ENCODE data around the gene CD8B2. TPM values are rescaled to one million over a fixed set of nuclear protein-coding genes. Genes with fewer than 3 reads are reported as not detected.
"Not testable (repeated sequence)": the region's sequence is repeated elsewhere in the genome, so short reads cannot be mapped to it uniquely, and the experiment has no call there.

The CD8B2 gene
- total RNA-seq, result 0.73 TPM

- H3K9me3 ChIP-seq (ENCODE audit: low read depth, low read length); H3K27me3 ChIP-seq (ENCODE audit: insufficient read depth, low read length); H3K4me1 ChIP-seq (ENCODE audit: insufficient read depth, low read length); H3K4me3 ChIP-seq (ENCODE audit: low read length): not testable (repeated sequence)
Observed at GRCh38 chr2:106486551-106487385, at the start of gene CD8B2. CD8B2 (plus strand) TSS chr2:106487364; CDS start chr2:106487427, 63 bp downstream.

DNA sequence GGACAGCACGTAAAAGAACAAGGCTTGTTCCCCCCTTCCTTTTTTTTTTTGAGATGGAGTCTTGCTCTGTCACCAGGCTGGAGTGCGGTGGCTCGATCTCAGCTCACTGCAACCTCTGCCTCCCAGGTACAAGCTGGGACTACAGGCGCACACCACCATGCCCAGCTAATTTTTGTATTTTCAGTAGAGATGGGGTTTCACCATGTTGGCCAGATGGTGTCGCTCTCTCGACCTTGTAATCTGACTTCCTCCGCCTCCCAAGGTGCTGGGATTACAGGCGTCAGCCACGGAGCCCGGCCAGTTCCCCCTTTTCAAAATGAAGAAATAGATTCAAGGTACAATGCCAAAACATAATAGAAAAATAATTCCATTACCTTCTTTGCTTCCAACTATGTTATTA is 25.3 kb upstream of the CD8B2 start:
- H3K4me3 ChIP-seq (ENCODE audit: low read length); H3K27me3 ChIP-seq (ENCODE audit: insufficient read depth, low read length); H3K9me3 ChIP-seq (ENCODE audit: low read depth, low read length): not testable (repeated sequence)

DNA sequence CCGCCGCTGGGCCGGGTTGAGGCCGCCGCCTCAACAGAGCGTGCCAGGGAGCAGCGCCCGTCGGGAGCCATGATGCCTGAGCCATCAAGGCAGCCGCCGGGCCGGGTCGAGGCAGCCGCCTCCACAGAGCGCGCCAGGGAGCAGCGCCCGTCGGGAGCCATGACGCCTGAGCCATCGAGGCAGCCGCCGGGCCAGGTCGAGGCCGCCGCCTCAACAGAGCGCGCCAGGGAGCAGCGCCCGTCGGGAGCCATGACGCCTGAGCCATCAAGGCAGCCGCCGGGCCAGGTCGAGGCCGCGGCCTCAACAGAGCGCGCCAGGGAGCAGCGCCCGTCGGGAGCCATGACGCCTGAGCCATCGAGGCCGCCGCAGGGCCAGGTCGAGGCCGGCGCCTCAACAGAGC is 19.6 kb upstream of the CD8B2 start:
- H3K4me1 ChIP-seq (ENCODE audit: insufficient read depth, low read length); H3K9me3 ChIP-seq (ENCODE audit: low read depth, low read length); H3K27me3 ChIP-seq (ENCODE audit: insufficient read depth, low read length): not testable (repeated sequence)

More for the DNA sequence above, 25.3 kb upstream of the CD8B2 start:
- not testable (repeated sequence) for H3K4me1 ChIP-seq (ENCODE audit: insufficient read depth, low read length)

DNA sequence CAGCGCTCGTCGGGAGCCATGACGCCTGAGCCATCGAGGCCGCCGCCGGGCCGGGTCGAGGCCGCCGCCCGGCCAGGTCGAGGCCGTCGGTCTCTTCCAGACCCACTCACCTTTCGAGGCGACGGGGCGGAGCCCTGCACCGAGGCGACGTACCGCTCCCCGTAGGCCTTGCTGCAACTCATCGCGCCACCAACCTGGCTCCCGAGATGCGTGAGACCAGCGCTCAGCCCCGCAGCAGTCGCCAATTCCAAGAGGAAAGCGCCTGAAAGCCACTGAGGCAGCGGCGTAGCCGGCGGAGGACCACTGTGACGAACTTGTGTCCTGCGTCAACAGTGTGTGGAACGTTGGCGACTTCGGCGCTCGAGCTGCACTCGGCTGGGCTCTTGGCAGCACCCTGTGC is 19.1 kb upstream of the CD8B2 start, which contains the start of gene RGPD3:
Gene RGPD3, minus strand, starts transcription at position 307 of the 400 bp plus-strand sequence. Its CDS starts 125 bp downstream, at position 182.
- not testable (repeated sequence) for H3K9me3 ChIP-seq (ENCODE audit: low read depth, low read length); H3K4me3 ChIP-seq (ENCODE audit: low read length); H3K4me1 ChIP-seq (ENCODE audit: insufficient read depth, low read length); H3K27me3 ChIP-seq (ENCODE audit: insufficient read depth, low read length)

More for the DNA sequence above, 19.6 kb upstream of the CD8B2 start:
- not testable (repeated sequence) for H3K4me3 ChIP-seq (ENCODE audit: low read length)

DNA sequence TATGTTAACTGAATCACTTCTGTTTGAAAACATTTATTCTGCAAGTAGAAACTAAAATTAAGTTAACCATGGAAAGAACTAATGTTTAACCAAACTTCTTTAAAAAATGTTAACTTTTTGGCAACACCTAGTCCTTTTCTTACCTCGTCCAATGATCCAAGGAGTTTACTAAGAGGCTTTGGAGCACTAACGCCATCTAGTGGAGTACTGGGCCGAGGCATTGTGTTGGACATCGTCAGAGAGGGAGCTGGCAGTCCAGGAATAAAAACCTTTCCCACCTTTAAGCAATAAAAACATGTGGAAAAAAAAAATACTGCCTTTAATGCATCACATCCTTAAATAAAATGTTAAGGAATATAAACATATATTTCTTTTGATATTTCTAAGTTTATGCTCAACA is 16.5 kb upstream of the CD8B2 start:
- not testable (repeated sequence) for H3K27me3 ChIP-seq (ENCODE audit: insufficient read depth, low read length); H3K9me3 ChIP-seq (ENCODE audit: low read depth, low read length); H3K4me1 ChIP-seq (ENCODE audit: insufficient read depth, low read length); H3K4me3 ChIP-seq (ENCODE audit: low read length)

DNA sequence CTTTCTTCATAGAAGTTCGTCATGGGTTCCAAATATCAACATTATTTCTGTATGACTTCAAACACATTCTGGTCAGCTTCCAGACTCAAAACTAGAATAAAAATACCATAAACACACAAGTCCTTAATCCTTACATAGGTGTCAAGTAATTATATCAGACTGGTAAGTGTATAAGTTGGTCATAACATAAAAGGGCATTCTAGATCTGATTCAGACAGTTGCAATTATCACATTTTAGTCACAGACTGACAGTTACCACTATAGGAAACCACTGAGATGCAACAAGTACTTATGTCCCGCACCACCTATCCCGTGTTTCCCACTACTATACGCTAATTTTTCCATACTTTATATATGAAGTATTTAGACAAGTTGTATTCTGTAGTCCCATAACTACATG is 9.5 kb upstream of the CD8B2 start:
- not testable (repeated sequence) for H3K4me3 ChIP-seq (ENCODE audit: low read length); H3K27me3 ChIP-seq (ENCODE audit: insufficient read depth, low read length); H3K9me3 ChIP-seq (ENCODE audit: low read depth, low read length); H3K4me1 ChIP-seq (ENCODE audit: insufficient read depth, low read length)

- not testable (repeated sequence) for H3K9me3 ChIP-seq (ENCODE audit: low read depth, low read length); H3K4me3 ChIP-seq (ENCODE audit: low read length); H3K4me1 ChIP-seq (ENCODE audit: insufficient read depth, low read length); H3K27me3 ChIP-seq (ENCODE audit: insufficient read depth, low read length)
Observed at GRCh38 chr2:106479563-106479962, 7.6 kb upstream of the CD8B2 start.

DNA sequence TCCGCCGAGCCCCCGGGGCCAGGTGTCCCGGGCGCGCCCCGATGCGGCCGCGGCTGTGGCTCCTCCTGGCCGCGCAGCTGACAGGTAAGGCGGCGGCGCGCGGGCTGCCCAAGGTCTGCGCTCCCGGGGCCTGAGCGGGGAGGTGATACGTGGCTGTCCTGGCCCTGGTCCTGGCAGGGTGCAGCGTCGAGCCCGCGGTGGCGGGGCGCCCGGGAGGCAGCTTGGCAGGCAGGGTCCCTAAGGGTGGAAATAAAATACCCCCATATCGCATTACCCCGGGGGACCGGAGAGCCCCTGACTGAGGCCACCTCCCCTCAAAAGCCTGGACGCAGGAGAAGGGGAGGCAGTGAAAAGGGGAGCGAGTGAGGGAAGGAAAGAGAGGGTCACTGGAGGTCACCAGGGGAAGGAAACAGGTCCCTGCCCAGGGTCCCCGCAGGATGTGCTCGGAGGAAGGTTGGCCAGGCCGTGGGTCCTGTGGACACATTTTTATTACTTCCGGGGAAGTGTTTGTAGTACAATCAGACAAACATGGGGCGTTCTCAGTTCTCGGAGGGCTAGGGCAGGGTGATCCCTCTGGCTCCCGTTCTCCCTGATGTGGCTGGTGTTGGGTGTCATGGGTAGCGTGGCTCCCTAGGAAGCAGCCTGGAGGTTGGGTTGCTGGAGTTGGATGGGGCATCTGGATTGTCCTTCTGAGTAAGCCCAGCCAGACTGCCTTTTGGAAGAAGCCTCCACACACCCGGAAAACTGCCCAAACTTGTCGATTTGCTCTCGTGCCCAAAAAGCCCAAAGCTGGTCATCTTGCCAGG is 425 bp downstream of the CD8B2 start:
- H3K4me1 ChIP-seq (ENCODE audit: insufficient read depth, low read length); H3K9me3 ChIP-seq (ENCODE audit: low read depth, low read length): not testable (repeated sequence)

GRCh38 chr2:106489701-106490100 is 2.5 kb downstream of the CD8B2 start:
- not testable (repeated sequence) for H3K27me3 ChIP-seq (ENCODE audit: insufficient read depth, low read length); H3K9me3 ChIP-seq (ENCODE audit: low read depth, low read length); H3K4me3 ChIP-seq (ENCODE audit: low read length); H3K4me1 ChIP-seq (ENCODE audit: insufficient read depth, low read length)

More for the DNA sequence above, 425 bp downstream of the CD8B2 start:
- H3K4me3 ChIP-seq (ENCODE audit: low read length); H3K27me3 ChIP-seq (ENCODE audit: insufficient read depth, low read length): not testable (repeated sequence)

DNA sequence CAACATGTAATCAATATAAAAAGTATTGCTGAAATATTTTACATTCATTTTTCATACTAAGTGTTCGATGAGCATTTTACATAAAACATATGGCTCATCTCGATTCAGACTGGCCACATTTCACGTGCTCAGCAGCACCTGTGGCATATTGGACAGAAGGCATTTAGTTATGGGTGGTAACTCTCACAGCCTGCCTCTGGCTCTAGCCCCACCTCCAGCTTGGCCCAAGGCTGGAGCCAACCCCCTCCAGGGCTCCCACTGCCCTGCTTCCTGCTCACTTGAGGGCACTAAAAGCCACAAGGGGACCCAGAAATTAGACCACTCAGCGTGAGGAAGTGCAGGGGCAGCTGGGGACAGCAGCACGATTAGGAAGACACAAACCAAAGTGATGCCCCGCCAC is 5.2 kb downstream of the CD8B2 start:
- not testable (repeated sequence) for H3K4me1 ChIP-seq (ENCODE audit: insufficient read depth, low read length); H3K27me3 ChIP-seq (ENCODE audit: insufficient read depth, low read length); H3K4me3 ChIP-seq (ENCODE audit: low read length); H3K9me3 ChIP-seq (ENCODE audit: low read depth, low read length)

GRCh38 chr2:106492913-106493312 is 5.7 kb downstream of the CD8B2 start:
- not testable (repeated sequence) for H3K4me1 ChIP-seq (ENCODE audit: insufficient read depth, low read length); H3K9me3 ChIP-seq (ENCODE audit: low read depth, low read length); H3K4me3 ChIP-seq (ENCODE audit: low read length)

DNA sequence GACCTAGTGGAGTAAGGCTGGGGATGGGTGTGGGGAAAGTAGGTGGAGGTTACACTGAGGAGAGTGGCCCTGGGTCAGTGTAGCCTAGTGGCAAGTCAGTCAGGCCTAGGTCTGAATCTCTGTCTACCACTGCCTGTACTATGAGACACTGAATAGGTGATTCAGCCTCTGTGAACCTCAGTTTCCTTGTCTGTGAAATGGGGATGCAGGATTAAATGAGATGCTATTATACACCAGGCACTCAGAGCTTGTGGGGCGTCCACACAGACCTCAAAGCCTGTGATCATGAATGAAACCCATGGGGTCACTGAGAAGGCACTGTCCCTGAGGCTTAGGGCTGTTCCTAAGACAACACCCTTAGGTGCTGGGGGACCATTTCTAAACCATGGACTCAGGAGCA is 11.4 kb downstream of the CD8B2 start:
- H3K27me3 ChIP-seq (ENCODE audit: insufficient read depth, low read length); H3K9me3 ChIP-seq (ENCODE audit: low read depth, low read length); H3K4me3 ChIP-seq (ENCODE audit: low read length); H3K4me1 ChIP-seq (ENCODE audit: insufficient read depth, low read length): not testable (repeated sequence)

More at GRCh38 chr2:106492913-106493312, 5.7 kb downstream of the CD8B2 start:
- not testable (repeated sequence) for H3K27me3 ChIP-seq (ENCODE audit: insufficient read depth, low read length)

DNA sequence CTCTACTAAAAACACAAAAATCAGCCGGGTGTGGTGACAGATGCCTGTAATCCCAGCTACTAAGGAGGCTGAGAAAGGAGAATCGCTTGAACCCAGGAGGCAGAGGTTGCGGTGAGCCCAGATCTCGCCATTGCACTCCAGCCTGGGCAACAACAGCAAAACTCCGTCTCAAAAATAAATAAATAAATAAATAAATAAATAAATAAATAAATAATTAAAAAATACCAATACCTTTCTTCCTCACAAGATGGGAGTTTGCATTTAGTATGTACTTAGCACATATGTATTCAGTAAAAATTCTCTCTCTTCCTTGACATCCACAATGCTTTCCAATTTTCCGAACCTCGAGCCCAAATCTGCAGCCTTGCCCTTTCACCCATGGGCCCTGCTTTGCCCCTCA is 13.2 kb downstream of the CD8B2 start:
- H3K4me1 ChIP-seq (ENCODE audit: insufficient read depth, low read length); H3K27me3 ChIP-seq (ENCODE audit: insufficient read depth, low read length); H3K9me3 ChIP-seq (ENCODE audit: low read depth, low read length); H3K4me3 ChIP-seq (ENCODE audit: low read length): not testable (repeated sequence)

DNA sequence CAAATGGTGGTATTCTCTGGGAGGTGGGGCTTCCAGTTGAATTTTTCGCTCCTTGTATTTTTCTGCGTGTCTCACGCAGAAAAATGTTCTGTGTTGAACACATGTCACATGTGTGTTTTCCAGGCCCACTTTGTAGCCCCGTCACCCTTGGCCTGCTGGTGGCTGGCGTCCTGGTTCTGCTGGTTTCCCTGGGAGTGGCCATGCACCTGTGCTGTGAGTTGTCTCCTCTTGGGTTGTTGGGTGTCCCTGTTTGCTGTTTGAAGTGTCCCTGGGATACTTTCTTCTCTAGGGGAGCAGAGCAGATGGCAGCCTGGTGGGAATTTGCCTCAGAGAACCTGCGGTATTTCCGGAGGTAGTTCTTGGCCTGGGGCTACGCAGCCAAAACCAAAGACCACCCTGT is 15.2 kb downstream of the CD8B2 start:
- H3K9me3 ChIP-seq (ENCODE audit: low read depth, low read length); H3K27me3 ChIP-seq (ENCODE audit: insufficient read depth, low read length); H3K4me1 ChIP-seq (ENCODE audit: insufficient read depth, low read length); H3K4me3 ChIP-seq (ENCODE audit: low read length): not testable (repeated sequence)

- not testable (repeated sequence) for H3K4me1 ChIP-seq (ENCODE audit: insufficient read depth, low read length); H3K4me3 ChIP-seq (ENCODE audit: low read length); H3K9me3 ChIP-seq (ENCODE audit: low read depth, low read length); H3K27me3 ChIP-seq (ENCODE audit: insufficient read depth, low read length)
Observed at GRCh38 chr2:106504192-106504591, 17.0 kb downstream of the CD8B2 start.

- H3K9me3 ChIP-seq (ENCODE audit: low read depth, low read length); H3K27me3 ChIP-seq (ENCODE audit: insufficient read depth, low read length); H3K4me3 ChIP-seq (ENCODE audit: low read length); H3K4me1 ChIP-seq (ENCODE audit: insufficient read depth, low read length): not testable (repeated sequence)
Observed at GRCh38 chr2:106504787-106505186, 17.6 kb downstream of the CD8B2 start.
